Caco-2 (cell line): Measurements from ENCODE around the gene CEP97. TPM values are rescaled to one million over a fixed set of nuclear protein-coding genes. Genes with fewer than 3 reads are reported as not detected.

Source experiments
- BruUV-seq: library from RNA; stranded (reverse); fragments of 400-500 nt; replicated peaks from 2 replicates; lab custom pipeline; 2021; lab: Mats Ljungman, UMichigan
- CTCF ChIA-PET: fragments of 300-600 bp; sonication (Branson Sonifier 250); formaldehyde crosslinking; loops from one replicate; lab custom pipeline; 2022; ENCODE audit warnings: antibody characterized with exemption; lab: Charles Lee
- POLR2A ChIA-PET: fragments of 300-600 bp; sonication (Branson Sonifier 250); formaldehyde crosslinking; loops from one replicate; lab custom pipeline; 2022; ENCODE audit warnings: antibody characterized with exemption; lab: Charles Lee
- DNase-seq, 2 experiments: peaks; one replicate each; pipeline versions ENCODE4 v3.0.0 to v3.0.0-alpha.2; 2020 to 2022
- H3K27me3 ChIP-seq: replicated peaks from 2 replicates; pipeline ENCODE4 v1.6.0; 2011; ENCODE audit warnings: low read length; ENCODE audit not compliant: control insufficient read depth, insufficient read depth
- H3K36me3 ChIP-seq: 2 replicates; pipeline ENCODE4 v1.5.1; 2011; ENCODE audit warnings: low read length; ENCODE audit not compliant: control insufficient read depth, insufficient read depth
- H3K4me1 ChIP-seq: fragments of 250-450 bp; sonication (Bioruptor Pico); 2 replicates; pipeline ENCODE4 v1.5.1; 2020; ENCODE audit warnings: mild to moderate bottlenecking
- H3K4me3 ChIP-seq: 2 replicates; pipeline ENCODE4 v1.5.1; 2011; ENCODE audit warnings: low read depth, mild to moderate bottlenecking, control low read depth, low read length
- H3K9me3 ChIP-seq: fragments of 250-450 bp; sonication (Bioruptor Pico); 2 replicates; pipeline ENCODE4 v1.5.1; 2020; ENCODE audit warnings: mild to moderate bottlenecking, moderate library complexity
- H3K27ac Mint-ChIP-seq: one replicate; pipeline ENCODE4 v1.8.0; 2022; ENCODE audit warnings: mixed read lengths; ENCODE audit not compliant: unreplicated experiment
- H3K27me3 Mint-ChIP-seq: one replicate; pipeline ENCODE4 v1.8.0; 2022; ENCODE audit warnings: mixed read lengths; ENCODE audit not compliant: insufficient read depth, unreplicated experiment
- H3K36me3 Mint-ChIP-seq: one replicate; pipeline ENCODE4 v1.8.0; 2022; ENCODE audit warnings: mild to moderate bottlenecking, mixed read lengths; ENCODE audit not compliant: insufficient read depth, unreplicated experiment
- H3K4me1 Mint-ChIP-seq: one replicate; pipeline ENCODE4 v1.8.0; 2022; ENCODE audit warnings: low read depth, mixed read lengths; ENCODE audit not compliant: unreplicated experiment
- H3K4me3 Mint-ChIP-seq: one replicate; pipeline ENCODE4 v1.8.0; 2022; ENCODE audit warnings: mild to moderate bottlenecking, moderate library complexity, mixed read lengths; ENCODE audit not compliant: unreplicated experiment
- H3K9me3 Mint-ChIP-seq: one replicate; pipeline ENCODE4 v1.8.0; 2022; ENCODE audit warnings: mixed read lengths; ENCODE audit not compliant: unreplicated experiment
- CTCF ChIP-seq, 2 experiments: fragments of 200-600 bp in 1 of 2; IDR thresholded peaks; 1 replicate in 1 of 2; 2 replicates in 1 of 2; pipeline versions ENCODE4 v1.5.1 to v1.8.0; 2011 to 2022; ENCODE audit warnings: antibody characterized with exemption in 1 of 2, control low read depth in 1 of 2, inconsistent platforms in 1 of 2, low read depth in 1 of 2, low read length in 1 of 2, mild to moderate bottlenecking in 1 of 2, moderate library complexity in 1 of 2; ENCODE audit not compliant: insufficient read depth in 1 of 2, severe bottlenecking in 1 of 2, unreplicated experiment in 1 of 2
- intact Hi-C: fragments of 100-400 bp; cut with micrococcal nuclease; formaldehyde crosslinking; loops from one replicate; pipeline ENCODE4 v1.10.0; 2022; ENCODE audit not compliant: unreplicated experiment
- total RNA-seq: library from RNA; stranded (reverse); gene quantifications from 2 replicates; pipeline ENCODE4 v1.2.3, GENCODE V29; 2022

CEP97 gene
- total RNA-seq, 1 experiment from 2014 or later = 4.3 TPM

DNA sequence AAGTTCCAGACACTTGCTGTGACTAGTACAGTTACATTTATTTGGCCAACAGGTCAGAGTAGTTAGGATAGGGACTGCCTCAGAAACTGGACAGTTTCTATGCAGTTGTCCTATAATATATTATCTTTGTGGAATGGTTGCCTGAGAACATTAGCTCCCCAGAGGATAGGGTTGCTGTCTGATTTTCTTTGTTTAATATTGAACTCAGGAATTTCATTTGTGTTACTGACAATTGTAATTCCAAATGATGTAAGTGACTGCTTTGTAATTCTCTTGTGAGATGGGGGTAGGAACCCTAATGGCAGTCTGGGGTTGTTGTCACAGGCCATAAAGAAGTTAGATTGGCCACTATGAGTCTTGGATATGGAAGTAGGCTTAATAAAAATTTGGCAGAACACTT lies 56.8 kb downstream of the CEP97 start:
- H3K9me3 ChIP-seq = no peaks in the 10 kb centered on the region
- H3K36me3 ChIP-seq = no peaks in the 10 kb centered on the region
- no TSS peak for BruUV-seq
- no peaks in the 10 kb centered on the region for H3K36me3 Mint-ChIP-seq
- H3K27me3 Mint-ChIP-seq = no peaks in the 10 kb centered on the region
- intact Hi-C loops = no loop called here
- no peak overlapping the region for H3K27ac Mint-ChIP-seq
- DNase-seq = no peak
- H3K4me3 Mint-ChIP-seq = no peak overlapping the region
- H3K4me1 ChIP-seq = peaks cover 4% of the 10 kb centered on the region; the same call in 1 of the 2 replicates
- H3K4me1 Mint-ChIP-seq = peaks cover 5% of the 10 kb centered on the region
- POLR2A ChIA-PET = no interaction called here
- H3K27me3 ChIP-seq = no peaks in the 10 kb centered on the region
- no peaks in the 10 kb centered on the region for H3K9me3 Mint-ChIP-seq
- CTCF ChIA-PET = no interaction called here
- no peak overlapping the region for H3K4me3 ChIP-seq
- no peak for TF ChIP-seq CTCF (IDR thresholded peaks at IDR 0.05; ENCODE audit: insufficient read depth in 1 of 2, low read depth in 1 of 2, low read length in 1 of 2, severe bottlenecking in 1 of 2, unreplicated experiment in 1 of 2)

GRCh38 chr3:101784855-101785613 lies 60.6 kb downstream of the CEP97 start:
- no peaks in the 10 kb centered on the region for H3K27me3 Mint-ChIP-seq
- Histone ChIP-seq H3K9me3 (no peaks in the 10 kb centered on the region), H3K4me1 (no peaks in the 10 kb centered on the region), H3K4me3 (no peak overlapping the region), H3K36me3 (no peaks in the 10 kb centered on the region), H3K27me3 (no peaks in the 10 kb centered on the region)
- H3K9me3 Mint-ChIP-seq = no peaks in the 10 kb centered on the region
- intact Hi-C loops = no loop called here
- no peak for TF ChIP-seq CTCF (IDR thresholded peaks at IDR 0.05; ENCODE audit: insufficient read depth in 1 of 2, low read depth in 1 of 2, low read length in 1 of 2, severe bottlenecking in 1 of 2, unreplicated experiment in 1 of 2)
- DNase-seq = no peak
- H3K4me3 Mint-ChIP-seq = no peak overlapping the region
- H3K27ac Mint-ChIP-seq = no peak overlapping the region
- ChIA-PET CTCF (no interaction called here), POLR2A (no interaction called here)
- no TSS peak for BruUV-seq
- H3K4me1 Mint-ChIP-seq = no peaks in the 10 kb centered on the region
- H3K36me3 Mint-ChIP-seq = no peaks in the 10 kb centered on the region

GRCh38 chr3:101791778-101792177 lies 67.4 kb downstream of the CEP97 start:
- ChIA-PET POLR2A (no interaction called here), CTCF (no interaction called here)
- Histone ChIP-seq H3K4me1 (no peaks in the 10 kb centered on the region), H3K9me3 (0 out of 2 replicates have a peak, but pooled peaks cover 5% of the 10 kb centered on the region), H3K4me3 (no peak overlapping the region), H3K36me3 (no peaks in the 10 kb centered on the region), H3K27me3 (no peaks in the 10 kb centered on the region)
- Mint-ChIP-seq H3K9me3 (peaks cover 11% of the 10 kb centered on the region), H3K4me1 (no peaks in the 10 kb centered on the region), H3K27me3 (no peaks in the 10 kb centered on the region), H3K36me3 (peaks cover 5% of the 10 kb centered on the region), H3K4me3 (no peak overlapping the region), H3K27ac (no peak overlapping the region)
- no peak for TF ChIP-seq CTCF (IDR thresholded peaks at IDR 0.05; ENCODE audit: insufficient read depth in 1 of 2, low read depth in 1 of 2, low read length in 1 of 2, severe bottlenecking in 1 of 2, unreplicated experiment in 1 of 2)
- no peak for DNase-seq
- BruUV-seq = no TSS peak
- intact Hi-C loops = no loop called here
